K562 (cell line): Measurements from ENCODE around the gene PRRX1. TPM values are rescaled to one million over a fixed set of nuclear protein-coding genes. Genes with fewer than 3 reads are reported as not detected.

Experiments used
- ATAC-seq: fragments of 200-7000 bp; cut with Tn5 transposase; 3 replicates; pipeline ENCODE4 v1.9.1; 2020; ENCODE audit warnings: moderate library complexity
- BruUV-seq: library from RNA; stranded (reverse); fragments of 400-500 nt; replicated peaks from 2 replicates; lab custom pipeline; 2021; lab: Mats Ljungman, UMichigan
- CTCF ChIA-PET: fragments of 300-600 bp; formaldehyde crosslinking; extraction: SDS; loops from one replicate; lab custom pipeline; 2021; ENCODE audit warnings: low intra/inter-chr PET ratio; lab: Yijun Ruan, JAX
- POLR2A ChIA-PET: fragments of 300-600, 350-650 bp; sonication (Branson Sonifier 250); formaldehyde crosslinking; extraction: SDS; loops from one replicate; lab custom pipeline; 2021; ENCODE audit warnings: antibody characterized with exemption, inconsistent platforms; lab: Yijun Ruan, JAX
- DNase-seq, 4 experiments: peaks; one replicate each; pipeline versions ENCODE4 v3.0.0 to v3.0.0-alpha.2; 2011 to 2018; ENCODE audit warnings: low spot score in 3 of 4, mixed read lengths in 3 of 4; ENCODE audit errors: extremely low read depth in 1 of 4
- FAIRE-seq: peaks from 2 replicates; lab custom pipeline; 2011; peaks lifted over from hg19 to GRCh38; lab: Jason Lieb, UNC
- H2AFZ ChIP-seq: 2 replicates; pipeline ENCODE4 v1.6.0; 2011; ENCODE audit warnings: low read depth, low read length, control low read depth, inconsistent platforms
- H3K27ac ChIP-seq: fragments of 200-600 bp; 3 replicates; pipeline ENCODE4 v1.8.0; 2011; ENCODE audit warnings: low read depth, mild to moderate bottlenecking, control low read depth, inconsistent platforms, low read length, moderate library complexity, mixed read lengths; ENCODE audit errors: extremely low read depth
- H3K27me3 ChIP-seq, 2 experiments: fragments of 300-600 bp in 1 of 2; 2 replicates in 1 of 2; 3 replicates in 1 of 2; pipeline versions ENCODE4 v1.6.0 to v1.8.0; 2011; ENCODE audit warnings: inconsistent platforms in 2 of 2, low read length in 2 of 2, mild to moderate bottlenecking in 1 of 2, mixed read lengths in 1 of 2, moderate library complexity in 1 of 2; ENCODE audit not compliant: control insufficient read depth in 2 of 2, insufficient read depth in 2 of 2
- H3K36me3 ChIP-seq: fragments of 300-600 bp; 3 replicates; pipeline ENCODE4 v1.8.0; 2011; ENCODE audit warnings: mild to moderate bottlenecking, low read length, inconsistent platforms; ENCODE audit not compliant: control insufficient read depth, insufficient read depth
- H3K4me1 ChIP-seq, 2 experiments: fragments of 200-600 bp in 1 of 2; replicated peaks in 1 of 2; 2 replicates in 1 of 2; 3 replicates in 1 of 2; pipeline versions ENCODE4 v1.5.1 to v1.8.0; 2011; ENCODE audit warnings: inconsistent platforms in 2 of 2, low read length in 2 of 2, mild to moderate bottlenecking in 1 of 2, mixed read lengths in 1 of 2, moderate library complexity in 1 of 2; ENCODE audit not compliant: control insufficient read depth in 2 of 2, insufficient read depth in 2 of 2
- H3K4me2 ChIP-seq: 2 replicates; pipeline ENCODE4 v1.6.1; 2011; ENCODE audit warnings: low read length, control low read depth, inconsistent platforms, mixed read lengths; ENCODE audit not compliant: insufficient read depth
- H3K4me3 ChIP-seq: fragments of 200-600 bp; sonication (generic), shearing (Covaris generic); 2 replicates; pipeline ENCODE4 v1.5.1; 2016; ENCODE audit warnings: control low read depth, inconsistent platforms
- H3K79me2 ChIP-seq: fragments of 200-600 bp; 3 replicates; pipeline ENCODE4 v1.8.0; 2011; ENCODE audit warnings: low read length, inconsistent platforms; ENCODE audit not compliant: control insufficient read depth, insufficient read depth
- H3K9ac ChIP-seq, 2 experiments: 2 replicates each; pipeline versions ENCODE4 v1.6.0 to v1.6.1; 2011; ENCODE audit warnings: low read depth in 2 of 2, low read length in 2 of 2, control low read depth in 1 of 2, inconsistent platforms in 1 of 2, mild to moderate bottlenecking in 1 of 2, mixed read lengths in 1 of 2; ENCODE audit not compliant: insufficient read depth in 1 of 2
- H3K9me1 ChIP-seq: one replicate; pipeline ENCODE4 v1.6.0; 2011; ENCODE audit warnings: inconsistent platforms, mild to moderate bottlenecking, low read length, moderate library complexity; ENCODE audit not compliant: control insufficient read depth, insufficient read depth
- H3K9me3 ChIP-seq: replicated peaks from 2 replicates; pipeline ENCODE4 v1.5.1; 2011; ENCODE audit warnings: low read depth, low read length, inconsistent platforms; ENCODE audit not compliant: control insufficient read depth, insufficient read depth
- H4K20me1 ChIP-seq: replicated peaks from 2 replicates; pipeline ENCODE4 v1.6.1; 2011; ENCODE audit warnings: low read length, inconsistent platforms, mixed read lengths; ENCODE audit not compliant: control insufficient read depth, insufficient read depth
- E2F5 ChIP-seq: sonication (generic); formaldehyde crosslinking; IDR thresholded peaks from 2 replicates; pipeline ENCODE4 v1.8.0; 2022; ENCODE audit warnings: mild to moderate bottlenecking, missing genetic modification reagents
- HDGF ChIP-seq: fragments of 450-650 bp; IDR thresholded peaks from 2 replicates; pipeline ENCODE4 v1.6.1; 2016
- NCOR1 ChIP-seq: fragments of 450-650 bp; IDR thresholded peaks from 2 replicates; pipeline ENCODE4 v1.6.1; 2016; ENCODE audit warnings: mild to moderate bottlenecking, moderate library complexity
- TAF9B ChIP-seq: fragments of 450-650 bp; IDR thresholded peaks from 2 replicates; pipeline ENCODE4 v1.6.1; 2018; ENCODE audit warnings: mild to moderate bottlenecking; ENCODE audit not compliant: partially characterized antibody
- YY1 ChIP-seq, 3 experiments: IDR thresholded peaks; 2 replicates each; pipeline ENCODE4 v1.6.1; 2011; ENCODE audit warnings: low read length in 2 of 3, mild to moderate bottlenecking in 2 of 3, moderate library complexity in 2 of 3, borderline replicate concordance in 1 of 3, control low read depth in 1 of 3, low read depth in 1 of 3; ENCODE audit not compliant: insufficient read depth in 3 of 3, insufficient replicate concordance in 2 of 3, control insufficient read depth in 1 of 3, insufficient read length in 1 of 3; ENCODE audit errors: extremely low read depth in 1 of 3
- WGBS: fragments of 100-300 bp; shearing (Covaris generic); methylation state at CpG from one replicate; pipeline ENCODE4 v1.1.6; 2016; ENCODE audit warnings: low coverage, mixed read lengths; ENCODE audit not compliant: insufficient coverage; ENCODE audit errors: missing lambda C conversion rate; 5-methylcytosine and 5-hydroxymethylcytosine counted together
- in situ Hi-C: fragments of 300-500 bp; cut with MboI; formaldehyde crosslinking; loops from 4 replicates; pipeline ENCODE4 v1.15.0; 2018; ENCODE audit warnings: inconsistent platforms, mixed read lengths
- intact Hi-C: fragments of 100-400 bp; cut with micrococcal nuclease; formaldehyde crosslinking; loops from 2 replicates; pipeline ENCODE4 v1.14.2; 2022
- polyA plus RNA-seq, 8 experiments: library from polyadenylated mRNA; depleted of rRNA in 4 of 8; stranded (reverse) in 5 of 8; unstranded in 3 of 8; fragments of >200 nt; fragmentation: Nextera tagmentation in 2 of 8; fragmentation: Illumina TruSeq in 1 of 8; extraction: Ambion mirVana in 2 of 8; extraction: Trizol in 1 of 8; gene quantifications; 2 replicates each; pipeline versions ENCODE4 v1.2.1 to v1.2.3, GENCODE V29; 2011 to 2014; ENCODE audit warnings: inconsistent platforms in 1 of 8, missing spikeins in 1 of 8
- total RNA-seq, 7 experiments: library from RNA; depleted of rRNA in 6 of 7; stranded (reverse); fragments of >200 nt in 6 of 7; fragmentation: Illumina TruSeq in 2 of 7; extraction: Trizol in 2 of 7; gene quantifications; 2 replicates each; pipeline versions ENCODE4 v1.2.1 to v1.2.3, GENCODE V29; 2011 to 2021; ENCODE audit warnings: low replicate concordance in 1 of 7
- TF ChIP-seq, protein P1 (sequence below): fragments of 250-450 bp; sonication (Bioruptor Pico); IDR thresholded peaks from 2 replicates; pipeline ENCODE4 v1.5.0; 2021; ENCODE audit warnings: mild to moderate bottlenecking, borderline replicate concordance
- TF ChIP-seq, protein P2 (sequence below): sonication (generic); formaldehyde crosslinking; IDR thresholded peaks from 2 replicates; pipeline ENCODE4 v1.9.0; 2022; ENCODE audit warnings: mild to moderate bottlenecking, missing genetic modification reagents

Gene PRRX1
- total and polyA plus RNA-seq, 9 of the 15 experiments (the other 6 are each of a cell fraction or from before 2014, with no cell fraction given) = not detected

DNA sequence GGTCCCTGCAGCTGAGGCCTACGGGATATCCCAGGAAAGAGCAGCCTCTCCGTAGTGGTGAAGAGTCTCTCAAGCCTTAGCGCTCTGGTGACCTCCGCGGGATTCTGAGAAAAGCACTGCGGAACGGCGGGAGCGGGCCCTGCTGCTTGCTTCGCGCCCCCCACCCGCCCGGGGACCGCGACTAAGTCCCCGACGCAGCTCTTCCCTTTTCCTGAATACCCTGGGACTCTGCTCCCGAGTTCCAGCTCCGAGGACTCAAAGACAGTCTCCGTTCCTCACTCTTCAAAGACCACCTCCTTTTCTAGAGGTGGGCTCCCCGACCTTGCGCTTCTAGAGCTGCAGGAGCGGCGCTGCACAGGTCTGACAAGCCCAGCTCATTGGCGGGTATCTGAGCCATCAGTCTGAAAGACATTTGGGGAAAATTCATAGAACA, 3.6 kb upstream of the PRRX1 start:
- FAIRE-seq = no peak
- Histone ChIP-seq H3K9me1 (no peaks in the 10 kb centered on the region), H3K9me3 (no peaks in the 10 kb centered on the region), H4K20me1 (no peaks in the 10 kb centered on the region), H3K36me3 (no peaks in the 10 kb centered on the region), H3K27me3 (peaks cover 30 to 47% of the 10 kb centered on the region in 2 experiments; a peak in 4 of 5 replicates), H2AFZ (no peak overlapping the region), H3K27ac (no peak overlapping the region), H3K9ac (no peak overlapping the region), H3K4me1 (peaks cover 0 to 10% of the 10 kb centered on the region in 2 experiments; a peak in 2 of 5 replicates), H3K4me2 (no peak overlapping the region), H3K4me3 (no peak overlapping the region), H3K79me2 (no peaks in the 10 kb centered on the region)
- no peak for ATAC-seq
- in situ Hi-C loops = no loop called here
- POLR2A ChIA-PET = interaction anchor here (0.6 to 1.4 kb wide), 3 partner anchors 102 to 1708 kb away, joined by 3 read pairs; no protein-coding TSS in a partner anchor
- no peak for DNase-seq
- 3% methylated on average over 25 of the region's 25 CpGs for WGBS
- intact Hi-C loops = no loop called here
- BruUV-seq = no TSS peak
- CTCF ChIA-PET = no interaction called here
- no peak for TF ChIP-seq NCOR1
- TF ChIP-seq TAF9B = no peak
- TF ChIP-seq, protein P1, sequence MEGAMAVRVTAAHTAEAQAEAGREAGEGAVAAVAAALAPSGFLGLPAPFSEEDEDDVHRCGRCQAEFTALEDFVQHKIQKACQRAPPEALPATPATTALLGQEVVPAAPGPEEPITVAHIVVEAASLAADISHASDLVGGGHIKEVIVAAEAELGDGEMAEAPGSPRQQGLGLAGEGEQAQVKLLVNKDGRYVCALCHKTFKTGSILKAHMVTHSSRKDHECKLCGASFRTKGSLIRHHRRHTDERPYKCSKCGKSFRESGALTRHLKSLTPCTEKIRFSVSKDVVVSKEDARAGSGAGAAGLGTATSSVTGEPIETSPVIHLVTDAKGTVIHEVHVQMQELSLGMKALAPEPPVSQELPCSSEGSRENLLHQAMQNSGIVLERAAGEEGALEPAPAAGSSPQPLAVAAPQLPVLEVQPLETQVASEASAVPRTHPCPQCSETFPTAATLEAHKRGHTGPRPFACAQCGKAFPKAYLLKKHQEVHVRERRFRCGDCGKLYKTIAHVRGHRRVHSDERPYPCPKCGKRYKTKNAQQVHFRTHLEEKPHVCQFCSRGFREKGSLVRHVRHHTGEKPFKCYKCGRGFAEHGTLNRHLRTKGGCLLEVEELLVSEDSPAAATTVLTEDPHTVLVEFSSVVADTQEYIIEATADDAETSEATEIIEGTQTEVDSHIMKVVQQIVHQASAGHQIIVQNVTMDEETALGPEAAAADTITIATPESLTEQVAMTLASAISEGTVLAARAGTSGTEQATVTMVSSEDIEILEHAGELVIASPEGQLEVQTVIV (CRISPR knock-in tag) = no peak
- no peak for TF ChIP-seq HDGF
- no peak for TF ChIP-seq E2F5
- TF ChIP-seq, protein P2, sequence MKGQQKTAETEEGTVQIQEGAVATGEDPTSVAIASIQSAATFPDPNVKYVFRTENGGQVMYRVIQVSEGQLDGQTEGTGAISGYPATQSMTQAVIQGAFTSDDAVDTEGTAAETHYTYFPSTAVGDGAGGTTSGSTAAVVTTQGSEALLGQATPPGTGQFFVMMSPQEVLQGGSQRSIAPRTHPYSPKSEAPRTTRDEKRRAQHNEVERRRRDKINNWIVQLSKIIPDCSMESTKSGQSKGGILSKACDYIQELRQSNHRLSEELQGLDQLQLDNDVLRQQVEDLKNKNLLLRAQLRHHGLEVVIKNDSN = no peak
- TF ChIP-seq YY1 (IDR thresholded peaks at IDR 0.05; ENCODE audit: borderline replicate concordance in 1 of 3, control insufficient read depth in 1 of 3, extremely low read depth in 1 of 3, insufficient read depth in 3 of 3, insufficient read length in 1 of 3, insufficient replicate concordance in 2 of 3, low read depth in 1 of 3, low read length in 2 of 3) = no peak
